Epithelial cell of proximal tubule (primary cell): ENCODE results near the gene SRD5A1. TPM values are rescaled to one million over a fixed set of nuclear protein-coding genes. Genes with fewer than 3 reads are reported as not detected.

Experiments
- DNase-seq: peaks from one replicate; pipeline ENCODE4 v3.0.0-alpha.2; 2011; ENCODE audit warnings: low read depth
- H3K4me3 ChIP-seq: 2 replicates; pipeline ENCODE4 v1.5.1; 2011; ENCODE audit warnings: low read depth, mild to moderate bottlenecking, low read length
- CTCF ChIP-seq: conservative IDR thresholded peaks from 2 replicates; pipeline ENCODE4 v1.5.1; 2012; ENCODE audit warnings: low read depth, mild to moderate bottlenecking, low read length
- total RNA-seq: library from RNA; depleted of rRNA; stranded (reverse); fragments of >200 nt; gene quantifications from 2 replicates; pipeline ENCODE4 v1.2.3, GENCODE V29; 2015

The SRD5A1 gene
- total RNA-seq, 1 donor from 2014 or later = 21.4 TPM

GRCh38 chr5:6717247-6717646 lies 84.0 kb downstream of the SRD5A1 start:
- no peak for DNase-seq
- TF ChIP-seq CTCF = no peak
- no peak overlapping the region for H3K4me3 ChIP-seq

- DNase-seq = no peak
- H3K4me3 ChIP-seq = no peak overlapping the region
- no peak for TF ChIP-seq CTCF
These were observed 84.4 kb downstream of the SRD5A1 start for GRCh38 chr5:6717687-6718086.

GRCh38 chr5:6718161-6718681 lies 85.0 kb downstream of the SRD5A1 start:
- no peak overlapping the region for H3K4me3 ChIP-seq
- no peak for TF ChIP-seq CTCF
- no peak for DNase-seq

GRCh38 chr5:6718718-6719117 lies 85.5 kb downstream of the SRD5A1 start:
- no peak for TF ChIP-seq CTCF
- no peak for DNase-seq

GRCh38 chr5:6719417-6719816 lies 86.2 kb downstream of the SRD5A1 start:
- no peak overlapping the region for H3K4me3 ChIP-seq

More at GRCh38 chr5:6718718-6719117, 85.5 kb downstream of the SRD5A1 start:
- no peak overlapping the region for H3K4me3 ChIP-seq

GRCh38 chr5:6719896-6720560 lies 86.8 kb downstream of the SRD5A1 start:
- TF ChIP-seq CTCF = no peak
- DNase-seq = no peak

More at GRCh38 chr5:6719417-6719816, 86.2 kb downstream of the SRD5A1 start:
- DNase-seq = no peak
- TF ChIP-seq CTCF = no peak

GRCh38 chr5:6720561-6720921 lies 87.3 kb downstream of the SRD5A1 start:
- TF ChIP-seq CTCF = no peak
- H3K4me3 ChIP-seq = no peak overlapping the region
- no peak for DNase-seq

More at GRCh38 chr5:6719896-6720560, 86.8 kb downstream of the SRD5A1 start:
- no peak overlapping the region for H3K4me3 ChIP-seq
